CD4-positive, alpha-beta T cell (primary cell): Measurements from ENCODE around the gene CCDC3. TPM values are rescaled to one million over a fixed set of nuclear protein-coding genes. Genes with fewer than 3 reads are reported as not detected.

Experiments used
- ATAC-seq: fragments of 200-7000 bp; cut with Tn5 transposase; one replicate; pipeline ENCODE4 v1.10.0; 2022; ENCODE audit warnings: mild to moderate bottlenecking; ENCODE audit not compliant: poor library complexity
- CTCF ChIA-PET: fragments of 350-600 bp; sonication (Branson Sonifier 250); formaldehyde crosslinking; loops from one replicate; lab custom pipeline; 2021; ENCODE audit warnings: antibody characterized with exemption, inconsistent platforms; lab: Charles Lee
- POLR2A ChIA-PET: fragments of 350-600 bp; sonication (Branson Sonifier 250); formaldehyde crosslinking; loops from one replicate; lab custom pipeline; 2021; ENCODE audit warnings: antibody characterized with exemption, inconsistent platforms; lab: Charles Lee
- DNase-seq, 14 experiments: peaks; one replicate each; pipeline ENCODE4 v3.0.0-alpha.2; 2013 to 2020; ENCODE audit warnings: mixed read lengths in 2 of 14
- H3K27ac ChIP-seq, 2 donors: one replicate each; pipeline versions ENCODE4 v1.5.1 to v1.7.0; 2013; ENCODE audit warnings: low read length in 2 of 2, low read depth in 1 of 2, mild to moderate bottlenecking in 1 of 2
- H3K27me3 ChIP-seq, 2 experiments: 1 replicate in 1 of 2; 2 replicates in 1 of 2; pipeline versions ENCODE4 v1.6.1 to v1.7.0; 2013; ENCODE audit warnings: low read length in 2 of 2, control low read depth in 1 of 2, mild to moderate bottlenecking in 1 of 2, moderate library complexity in 1 of 2; ENCODE audit not compliant: insufficient read depth in 2 of 2, control insufficient read depth in 1 of 2
- H3K36me3 ChIP-seq: one replicate; pipeline ENCODE4 v1.6.1; 2013; ENCODE audit warnings: low read length, control low read depth; ENCODE audit not compliant: insufficient read depth
- H3K4me1 ChIP-seq: one replicate; pipeline ENCODE4 v1.6.1; 2013; ENCODE audit warnings: low read length, control low read depth; ENCODE audit not compliant: insufficient read depth
- H3K4me3 ChIP-seq: one replicate; pipeline ENCODE4 v1.5.1; 2013; ENCODE audit warnings: mild to moderate bottlenecking, low read length, moderate library complexity
- H3K9me3 ChIP-seq, 2 experiments: 1 replicate in 1 of 2; 2 replicates in 1 of 2; pipeline versions ENCODE4 v1.6.1 to v1.7.0; 2013; ENCODE audit warnings: low read length in 2 of 2, mild to moderate bottlenecking in 2 of 2, control low read depth in 1 of 2, moderate library complexity in 1 of 2; ENCODE audit not compliant: control insufficient read depth in 1 of 2, insufficient read depth in 1 of 2
- H3K27ac Mint-ChIP-seq: one replicate; pipeline ENCODE4 v1.8.0; 2020; ENCODE audit warnings: mixed read lengths
- H3K27me3 Mint-ChIP-seq: one replicate; pipeline ENCODE4 v1.8.0; 2021; ENCODE audit warnings: mixed read lengths
- H3K36me3 Mint-ChIP-seq: one replicate; pipeline ENCODE4 v1.8.0; 2021; ENCODE audit warnings: low read depth, mixed read lengths
- H3K4me1 Mint-ChIP-seq: one replicate; pipeline ENCODE4 v1.8.0; 2021; ENCODE audit warnings: low read depth, mixed read lengths
- H3K4me3 Mint-ChIP-seq: one replicate; pipeline ENCODE4 v1.8.0; 2020; ENCODE audit warnings: mild to moderate bottlenecking, mixed read lengths
- H3K9me3 Mint-ChIP-seq: one replicate; pipeline ENCODE4 v1.8.0; 2020; ENCODE audit warnings: mixed read lengths
- intact Hi-C, 2 experiments: fragments of 100-400 bp; cut with DNase I in 1 of 2; cut with micrococcal nuclease in 1 of 2; formaldehyde crosslinking; loops; one replicate each; pipeline versions ENCODE4 v1.15.1 to v1.9.0; 2023 to 2025; cut with DNase I, micrococcal nuclease
- total RNA-seq, 174 experiments: library from RNA in 2 of 174; stranded (reverse) in 2 of 174; gene quantifications; one replicate each; pipeline ENCODE4 v1.2.3 and lab custom pipeline; 2021 to 2026
- TF ChIP-seq, protein P1 (sequence below): fragments of 200-600 bp; IDR thresholded peaks from one replicate; pipeline ENCODE4 v1.8.0; 2022; ENCODE audit warnings: antibody characterized with exemption, mild to moderate bottlenecking

The CCDC3 gene
- total RNA-seq, 2 experiments from 2014 or later: 0.08 TPM; not detected in 1

DNA sequence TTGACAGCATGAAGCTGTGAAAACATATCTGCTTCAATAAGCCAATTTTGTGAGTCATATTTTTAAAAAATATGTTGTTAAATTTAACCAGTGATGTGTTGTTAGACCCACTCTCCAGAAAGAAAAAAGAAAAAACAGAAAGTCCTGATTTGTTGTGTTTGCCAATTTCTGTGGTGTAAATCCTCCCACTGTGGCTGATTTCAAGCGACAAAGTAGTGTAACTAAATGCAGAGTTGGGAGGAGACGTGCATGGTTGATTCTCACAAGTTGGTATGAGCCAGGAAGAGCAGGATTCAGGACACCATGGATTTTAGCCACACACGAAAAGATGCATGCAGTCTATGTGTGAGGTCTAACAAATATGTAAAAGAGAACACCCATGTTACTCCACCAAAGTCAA lies 139.1 kb downstream of the CCDC3 start:
- H3K4me1 ChIP-seq: no peaks in the 10 kb centered on the region
- TF ChIP-seq, protein P1, sequence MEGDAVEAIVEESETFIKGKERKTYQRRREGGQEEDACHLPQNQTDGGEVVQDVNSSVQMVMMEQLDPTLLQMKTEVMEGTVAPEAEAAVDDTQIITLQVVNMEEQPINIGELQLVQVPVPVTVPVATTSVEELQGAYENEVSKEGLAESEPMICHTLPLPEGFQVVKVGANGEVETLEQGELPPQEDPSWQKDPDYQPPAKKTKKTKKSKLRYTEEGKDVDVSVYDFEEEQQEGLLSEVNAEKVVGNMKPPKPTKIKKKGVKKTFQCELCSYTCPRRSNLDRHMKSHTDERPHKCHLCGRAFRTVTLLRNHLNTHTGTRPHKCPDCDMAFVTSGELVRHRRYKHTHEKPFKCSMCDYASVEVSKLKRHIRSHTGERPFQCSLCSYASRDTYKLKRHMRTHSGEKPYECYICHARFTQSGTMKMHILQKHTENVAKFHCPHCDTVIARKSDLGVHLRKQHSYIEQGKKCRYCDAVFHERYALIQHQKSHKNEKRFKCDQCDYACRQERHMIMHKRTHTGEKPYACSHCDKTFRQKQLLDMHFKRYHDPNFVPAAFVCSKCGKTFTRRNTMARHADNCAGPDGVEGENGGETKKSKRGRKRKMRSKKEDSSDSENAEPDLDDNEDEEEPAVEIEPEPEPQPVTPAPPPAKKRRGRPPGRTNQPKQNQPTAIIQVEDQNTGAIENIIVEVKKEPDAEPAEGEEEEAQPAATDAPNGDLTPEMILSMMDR: no peak
- no peaks in the 10 kb centered on the region for H3K9me3 ChIP-seq
- H3K27ac ChIP-seq: no peak overlapping the region
- no peak overlapping the region for H3K4me3 ChIP-seq
- H3K27ac Mint-ChIP-seq: no peak overlapping the region
- H3K36me3 ChIP-seq: no peaks in the 10 kb centered on the region
- peaks cover 14% of the 10 kb centered on the region for H3K27me3 Mint-ChIP-seq
- H3K4me3 Mint-ChIP-seq: no peak overlapping the region
- intact Hi-C loops: no loop called here
- no peak for DNase-seq
- ChIA-PET CTCF (no interaction called here), POLR2A (no interaction called here)
- no peak for ATAC-seq
- H3K27me3 ChIP-seq: no peaks in the 10 kb centered on the region
- no peaks in the 10 kb centered on the region for H3K4me1 Mint-ChIP-seq
- no peaks in the 10 kb centered on the region for H3K36me3 Mint-ChIP-seq
- no peaks in the 10 kb centered on the region for H3K9me3 Mint-ChIP-seq

DNA sequence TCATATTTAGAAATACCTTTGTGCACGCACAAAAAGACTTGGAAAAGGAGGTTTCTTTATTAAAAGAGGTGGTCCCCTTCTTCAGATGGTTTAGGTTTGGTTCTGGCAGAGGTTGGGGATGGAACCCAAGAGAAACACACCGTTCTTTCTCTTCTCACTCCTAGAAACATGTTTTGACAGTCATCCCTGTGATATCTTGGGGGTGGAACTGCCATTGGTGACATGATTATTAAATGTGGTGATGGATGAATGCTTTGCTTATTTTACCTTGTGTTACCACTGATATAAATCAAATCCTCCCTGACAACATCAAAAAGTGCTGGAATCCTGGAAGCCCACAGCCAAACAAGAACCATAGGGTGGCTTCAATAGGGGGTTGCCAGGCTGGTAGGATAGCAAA lies 146.5 kb downstream of the CCDC3 start:
- POLR2A ChIA-PET: no interaction called here
- TF ChIP-seq, protein P1: no peak
- H3K4me3 Mint-ChIP-seq: no peak overlapping the region
- Histone ChIP-seq H3K27me3 (peaks cover 3 to 4% of the 10 kb centered on the region in 2 experiments), H3K9me3 (no peaks in the 10 kb centered on the region), H3K4me3 (no peak overlapping the region), H3K36me3 (no peaks in the 10 kb centered on the region), H3K4me1 (no peaks in the 10 kb centered on the region), H3K27ac (no peak overlapping the region)
- no peaks in the 10 kb centered on the region for H3K4me1 Mint-ChIP-seq
- H3K36me3 Mint-ChIP-seq: no peaks in the 10 kb centered on the region
- CTCF ChIA-PET: no interaction called here
- DNase-seq (no peak), ATAC-seq (no peak)
- H3K9me3 Mint-ChIP-seq: no peaks in the 10 kb centered on the region
- peaks cover 39% of the 10 kb centered on the region for H3K27me3 Mint-ChIP-seq
- no peak overlapping the region for H3K27ac Mint-ChIP-seq
- intact Hi-C loops: no loop called here

DNA sequence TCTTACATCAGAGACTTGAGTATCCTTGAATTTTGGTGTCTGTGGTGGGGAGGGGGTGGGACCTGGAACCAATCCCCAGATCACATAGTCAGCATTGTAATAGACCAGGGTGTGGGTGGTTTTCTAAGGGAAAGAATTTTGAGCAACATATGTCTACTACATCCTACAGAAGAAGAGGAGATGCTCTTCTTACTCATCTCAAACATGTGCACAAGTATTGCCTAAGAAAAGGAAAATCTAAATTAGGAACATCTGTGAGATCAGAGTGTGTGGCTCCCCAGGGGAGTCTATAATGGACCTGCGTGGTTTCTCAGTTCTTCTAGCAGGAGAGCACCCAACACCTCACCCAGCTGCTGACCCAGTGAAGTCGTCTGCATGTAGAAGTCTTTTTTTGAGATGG lies 148.8 kb downstream of the CCDC3 start:
- H3K36me3 Mint-ChIP-seq: no peaks in the 10 kb centered on the region
- Histone ChIP-seq H3K4me1 (no peaks in the 10 kb centered on the region), H3K36me3 (no peaks in the 10 kb centered on the region), H3K4me3 (no peak overlapping the region), H3K27ac (no peak overlapping the region), H3K27me3 (peaks cover 7 to 12% of the 10 kb centered on the region in 2 experiments), H3K9me3 (no peaks in the 10 kb centered on the region)
- ChIA-PET CTCF (no interaction called here), POLR2A (no interaction called here)
- TF ChIP-seq, protein P1: no peak
- intact Hi-C loops: no loop called here
- H3K9me3 Mint-ChIP-seq: no peaks in the 10 kb centered on the region
- H3K4me3 Mint-ChIP-seq: no peak overlapping the region
- no peaks in the 10 kb centered on the region for H3K4me1 Mint-ChIP-seq
- DNase-seq (no peak), ATAC-seq (no peak)
- no peak overlapping the region for H3K27ac Mint-ChIP-seq
- H3K27me3 Mint-ChIP-seq: peaks cover 42% of the 10 kb centered on the region
